Esophagus muscularis mucosa (tissue), 4 donors: ENCODE data around the gene FBXO31.

Source experiments
- EP300 ChIP-seq: sonication (generic); formaldehyde crosslinking; IDR thresholded peaks from one replicate; pipeline ENCODE4 v1.6.1; 2017; ENCODE audit warnings: antibody characterized with exemption
- POLR2A ChIP-seq: fragments of 450-650 bp; IDR thresholded peaks from one replicate; pipeline ENCODE4 v1.6.1; 2017; ENCODE audit warnings: antibody characterized with exemption, moderate library complexity, mild to moderate bottlenecking, low read depth
- POLR2AphosphoS5 ChIP-seq, 2 donors: sonication (generic); formaldehyde crosslinking; IDR thresholded peaks; one replicate each; pipeline ENCODE4 v1.6.1; 2017; ENCODE audit warnings: antibody characterized with exemption in 2 of 2
- TF ChIP-seq, protein P1 (sequence below), 3 experiments: fragments of 200-600 bp in 2 of 3; fragments of 450-650 bp in 1 of 3; sonication (generic) in 2 of 3; IDR thresholded peaks; one replicate each; pipeline ENCODE4 v1.5.1; 2017 to 2019; ENCODE audit warnings: antibody characterized with exemption in 3 of 3, mild to moderate bottlenecking in 2 of 3, moderate library complexity in 1 of 3

- TF ChIP-seq, protein P1, sequence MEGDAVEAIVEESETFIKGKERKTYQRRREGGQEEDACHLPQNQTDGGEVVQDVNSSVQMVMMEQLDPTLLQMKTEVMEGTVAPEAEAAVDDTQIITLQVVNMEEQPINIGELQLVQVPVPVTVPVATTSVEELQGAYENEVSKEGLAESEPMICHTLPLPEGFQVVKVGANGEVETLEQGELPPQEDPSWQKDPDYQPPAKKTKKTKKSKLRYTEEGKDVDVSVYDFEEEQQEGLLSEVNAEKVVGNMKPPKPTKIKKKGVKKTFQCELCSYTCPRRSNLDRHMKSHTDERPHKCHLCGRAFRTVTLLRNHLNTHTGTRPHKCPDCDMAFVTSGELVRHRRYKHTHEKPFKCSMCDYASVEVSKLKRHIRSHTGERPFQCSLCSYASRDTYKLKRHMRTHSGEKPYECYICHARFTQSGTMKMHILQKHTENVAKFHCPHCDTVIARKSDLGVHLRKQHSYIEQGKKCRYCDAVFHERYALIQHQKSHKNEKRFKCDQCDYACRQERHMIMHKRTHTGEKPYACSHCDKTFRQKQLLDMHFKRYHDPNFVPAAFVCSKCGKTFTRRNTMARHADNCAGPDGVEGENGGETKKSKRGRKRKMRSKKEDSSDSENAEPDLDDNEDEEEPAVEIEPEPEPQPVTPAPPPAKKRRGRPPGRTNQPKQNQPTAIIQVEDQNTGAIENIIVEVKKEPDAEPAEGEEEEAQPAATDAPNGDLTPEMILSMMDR (IDR thresholded peaks at IDR 0.05), result no peak
- TF ChIP-seq POLR2AphosphoS5 (IDR thresholded peaks at IDR 0.05) (no peak), POLR2A (no peak), EP300 (no peak)
Measured at GRCh38 chr16:87358696-87359095, 24.9 kb downstream of the FBXO31 start.
